Caco-2 (cell line): ENCODE data around the gene IFIT1. TPM values are rescaled to one million over a fixed set of nuclear protein-coding genes. Genes with fewer than 3 reads are reported as not detected.

Experiments
- BruUV-seq: library from RNA; stranded (reverse); fragments of 400-500 nt; replicated peaks from 2 replicates; lab custom pipeline; 2021; lab: Mats Ljungman, UMichigan
- CTCF ChIA-PET: fragments of 300-600 bp; sonication (Branson Sonifier 250); formaldehyde crosslinking; loops from one replicate; lab custom pipeline; 2022; ENCODE audit warnings: antibody characterized with exemption; lab: Charles Lee
- POLR2A ChIA-PET: fragments of 300-600 bp; sonication (Branson Sonifier 250); formaldehyde crosslinking; loops from one replicate; lab custom pipeline; 2022; ENCODE audit warnings: antibody characterized with exemption; lab: Charles Lee
- DNase-seq, 2 experiments: peaks; one replicate each; pipeline versions ENCODE4 v3.0.0 to v3.0.0-alpha.2; 2020 to 2022
- H3K27me3 ChIP-seq: replicated peaks from 2 replicates; pipeline ENCODE4 v1.6.0; 2011; ENCODE audit warnings: low read length; ENCODE audit not compliant: control insufficient read depth, insufficient read depth
- H3K36me3 ChIP-seq: 2 replicates; pipeline ENCODE4 v1.5.1; 2011; ENCODE audit warnings: low read length; ENCODE audit not compliant: control insufficient read depth, insufficient read depth
- H3K4me1 ChIP-seq: fragments of 250-450 bp; sonication (Bioruptor Pico); 2 replicates; pipeline ENCODE4 v1.5.1; 2020; ENCODE audit warnings: mild to moderate bottlenecking
- H3K4me3 ChIP-seq: 2 replicates; pipeline ENCODE4 v1.5.1; 2011; ENCODE audit warnings: low read depth, mild to moderate bottlenecking, control low read depth, low read length
- H3K9me3 ChIP-seq: fragments of 250-450 bp; sonication (Bioruptor Pico); 2 replicates; pipeline ENCODE4 v1.5.1; 2020; ENCODE audit warnings: mild to moderate bottlenecking, moderate library complexity
- H3K27ac Mint-ChIP-seq: one replicate; pipeline ENCODE4 v1.8.0; 2022; ENCODE audit warnings: mixed read lengths; ENCODE audit not compliant: unreplicated experiment
- H3K27me3 Mint-ChIP-seq: one replicate; pipeline ENCODE4 v1.8.0; 2022; ENCODE audit warnings: mixed read lengths; ENCODE audit not compliant: insufficient read depth, unreplicated experiment
- H3K36me3 Mint-ChIP-seq: one replicate; pipeline ENCODE4 v1.8.0; 2022; ENCODE audit warnings: mild to moderate bottlenecking, mixed read lengths; ENCODE audit not compliant: insufficient read depth, unreplicated experiment
- H3K4me1 Mint-ChIP-seq: one replicate; pipeline ENCODE4 v1.8.0; 2022; ENCODE audit warnings: low read depth, mixed read lengths; ENCODE audit not compliant: unreplicated experiment
- H3K4me3 Mint-ChIP-seq: one replicate; pipeline ENCODE4 v1.8.0; 2022; ENCODE audit warnings: mild to moderate bottlenecking, moderate library complexity, mixed read lengths; ENCODE audit not compliant: unreplicated experiment
- H3K9me3 Mint-ChIP-seq: one replicate; pipeline ENCODE4 v1.8.0; 2022; ENCODE audit warnings: mixed read lengths; ENCODE audit not compliant: unreplicated experiment
- intact Hi-C: fragments of 100-400 bp; cut with micrococcal nuclease; formaldehyde crosslinking; loops from one replicate; pipeline ENCODE4 v1.10.0; 2022; ENCODE audit not compliant: unreplicated experiment
- total RNA-seq: library from RNA; stranded (reverse); gene quantifications from 2 replicates; pipeline ENCODE4 v1.2.3, GENCODE V29; 2022
- TF ChIP-seq, protein P1 (sequence below), 2 experiments: fragments of 200-600 bp in 1 of 2; IDR thresholded peaks; 1 replicate in 1 of 2; 2 replicates in 1 of 2; pipeline versions ENCODE4 v1.5.1 to v1.8.0; 2011 to 2022; ENCODE audit warnings: antibody characterized with exemption in 1 of 2, control low read depth in 1 of 2, inconsistent platforms in 1 of 2, low read depth in 1 of 2, low read length in 1 of 2, mild to moderate bottlenecking in 1 of 2, moderate library complexity in 1 of 2; ENCODE audit not compliant: insufficient read depth in 1 of 2, severe bottlenecking in 1 of 2, unreplicated experiment in 1 of 2

The IFIT1 gene
- total RNA-seq, 1 experiment from 2014 or later: 5.4 TPM

DNA sequence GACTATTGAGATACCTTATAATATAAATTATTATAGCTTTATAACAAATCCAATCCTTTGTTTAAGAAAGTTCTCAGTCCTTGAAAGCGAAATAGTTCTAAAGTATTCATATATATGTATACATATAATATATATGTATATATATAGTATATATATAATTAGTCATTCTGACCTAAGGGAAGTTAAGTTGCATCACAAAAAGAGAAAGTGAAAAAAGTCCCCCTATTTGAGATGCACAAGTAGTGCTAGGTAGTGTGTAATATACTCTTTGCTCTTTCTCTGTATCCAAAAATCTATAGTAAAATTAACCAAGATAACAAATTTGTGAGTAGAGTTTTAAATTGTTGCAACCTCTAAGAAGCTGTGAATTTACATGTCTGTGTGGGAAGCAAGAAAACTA lies 27.9 kb upstream of the IFIT1 start:
- intact Hi-C loops: no loop called here
- DNase-seq: no peak
- Mint-ChIP-seq H3K9me3 (no peaks in the 10 kb centered on the region), H3K4me1 (peaks cover 10% of the 10 kb centered on the region), H3K27me3 (no peaks in the 10 kb centered on the region), H3K27ac (no peak overlapping the region), H3K4me3 (no peak overlapping the region), H3K36me3 (no peaks in the 10 kb centered on the region)
- POLR2A ChIA-PET: no interaction called here
- TF ChIP-seq, protein P1, sequence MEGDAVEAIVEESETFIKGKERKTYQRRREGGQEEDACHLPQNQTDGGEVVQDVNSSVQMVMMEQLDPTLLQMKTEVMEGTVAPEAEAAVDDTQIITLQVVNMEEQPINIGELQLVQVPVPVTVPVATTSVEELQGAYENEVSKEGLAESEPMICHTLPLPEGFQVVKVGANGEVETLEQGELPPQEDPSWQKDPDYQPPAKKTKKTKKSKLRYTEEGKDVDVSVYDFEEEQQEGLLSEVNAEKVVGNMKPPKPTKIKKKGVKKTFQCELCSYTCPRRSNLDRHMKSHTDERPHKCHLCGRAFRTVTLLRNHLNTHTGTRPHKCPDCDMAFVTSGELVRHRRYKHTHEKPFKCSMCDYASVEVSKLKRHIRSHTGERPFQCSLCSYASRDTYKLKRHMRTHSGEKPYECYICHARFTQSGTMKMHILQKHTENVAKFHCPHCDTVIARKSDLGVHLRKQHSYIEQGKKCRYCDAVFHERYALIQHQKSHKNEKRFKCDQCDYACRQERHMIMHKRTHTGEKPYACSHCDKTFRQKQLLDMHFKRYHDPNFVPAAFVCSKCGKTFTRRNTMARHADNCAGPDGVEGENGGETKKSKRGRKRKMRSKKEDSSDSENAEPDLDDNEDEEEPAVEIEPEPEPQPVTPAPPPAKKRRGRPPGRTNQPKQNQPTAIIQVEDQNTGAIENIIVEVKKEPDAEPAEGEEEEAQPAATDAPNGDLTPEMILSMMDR (IDR thresholded peaks at IDR 0.05; ENCODE audit: insufficient read depth in 1 of 2, low read depth in 1 of 2, low read length in 1 of 2, severe bottlenecking in 1 of 2, unreplicated experiment in 1 of 2): no peak
- Histone ChIP-seq H3K4me3 (no peak overlapping the region), H3K9me3 (no peaks in the 10 kb centered on the region), H3K36me3 (no peaks in the 10 kb centered on the region), H3K4me1 (peaks cover 8% of the 10 kb centered on the region; the same call in 1 of the 2 replicates), H3K27me3 (no peaks in the 10 kb centered on the region)
- no TSS peak for BruUV-seq
- CTCF ChIA-PET: no interaction called here

DNA sequence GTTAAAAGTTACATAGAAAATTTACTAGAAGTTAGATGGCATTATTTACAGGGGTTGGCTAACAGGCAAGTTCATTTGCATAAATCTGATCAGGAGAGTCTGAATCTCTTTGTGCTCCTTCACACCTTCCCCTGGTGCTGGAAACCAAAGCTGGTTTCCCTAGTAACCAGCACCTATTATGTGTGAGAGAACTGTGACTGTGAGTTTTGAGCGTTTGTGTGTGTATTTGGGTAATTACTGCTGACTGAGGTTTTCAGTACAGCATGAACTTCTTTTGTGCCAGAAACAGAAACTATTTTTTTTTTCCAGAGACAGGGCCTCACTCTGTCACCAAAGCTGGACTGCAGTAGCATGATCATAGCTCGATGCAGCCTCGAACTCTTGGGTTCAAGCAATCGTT lies 24.9 kb upstream of the IFIT1 start:
- no peak for DNase-seq
- TF ChIP-seq, protein P1 (IDR thresholded peaks at IDR 0.05; ENCODE audit: insufficient read depth in 1 of 2, low read depth in 1 of 2, low read length in 1 of 2, severe bottlenecking in 1 of 2, unreplicated experiment in 1 of 2): no peak
- H3K27me3 ChIP-seq: no peaks in the 10 kb centered on the region
- Mint-ChIP-seq H3K9me3 (no peaks in the 10 kb centered on the region), H3K27me3 (no peaks in the 10 kb centered on the region), H3K27ac (no peak overlapping the region), H3K36me3 (no peaks in the 10 kb centered on the region), H3K4me3 (no peak overlapping the region), H3K4me1 (peaks cover 11% of the 10 kb centered on the region)
- H3K36me3 ChIP-seq: no peaks in the 10 kb centered on the region
- H3K9me3 ChIP-seq: no peaks in the 10 kb centered on the region
- H3K4me3 ChIP-seq: no peak overlapping the region
- peaks cover 7% of the 10 kb centered on the region; the same call in 1 of the 2 replicates for H3K4me1 ChIP-seq
- POLR2A ChIA-PET: no interaction called here
- intact Hi-C loops: no loop called here
- BruUV-seq: no TSS peak
- CTCF ChIA-PET: interaction anchor here (0.5 kb wide), 1 partner anchor 16 kb away, joined by 3 read pairs; no protein-coding TSS in a partner anchor

DNA sequence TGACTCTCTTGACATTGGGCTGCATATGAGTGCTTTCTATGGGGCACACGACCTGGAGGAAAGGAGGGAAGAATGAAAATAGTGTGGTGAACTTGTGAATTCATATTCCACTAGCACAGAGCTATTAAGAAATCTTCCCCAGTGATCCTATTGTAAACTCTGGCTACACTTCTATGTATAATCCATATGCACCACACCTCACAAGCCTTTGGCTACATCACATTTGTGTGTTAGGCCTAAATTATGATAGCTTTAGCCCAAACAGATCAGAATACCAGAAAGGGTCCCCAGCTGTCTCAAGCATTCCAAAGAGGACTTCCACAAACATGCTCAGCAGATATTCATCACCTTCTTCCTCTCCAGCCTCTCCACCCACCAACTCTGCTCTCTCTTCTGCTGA lies 24.3 kb upstream of the IFIT1 start:
- Histone ChIP-seq H3K9me3 (no peaks in the 10 kb centered on the region), H3K4me3 (no peak overlapping the region), H3K27me3 (no peaks in the 10 kb centered on the region), H3K4me1 (peaks cover 13% of the 10 kb centered on the region), H3K36me3 (no peaks in the 10 kb centered on the region)
- Mint-ChIP-seq H3K4me3 (no peak overlapping the region), H3K27ac (no peak overlapping the region), H3K36me3 (no peaks in the 10 kb centered on the region), H3K4me1 (peaks cover 14% of the 10 kb centered on the region), H3K27me3 (no peaks in the 10 kb centered on the region), H3K9me3 (no peaks in the 10 kb centered on the region)
- ChIA-PET POLR2A (no interaction called here), CTCF (no interaction called here)
- BruUV-seq: no TSS peak
- TF ChIP-seq, protein P1 (IDR thresholded peaks at IDR 0.05; ENCODE audit: insufficient read depth in 1 of 2, low read depth in 1 of 2, low read length in 1 of 2, severe bottlenecking in 1 of 2, unreplicated experiment in 1 of 2): no peak
- intact Hi-C loops: no loop called here
- DNase-seq: no peak
